H1 (cell line): ENCODE results near the gene GLI1.

Source experiments
- CEBPB ChIP-seq: IDR thresholded peaks from 2 replicates; pipeline ENCODE4 v1.6.1; 2012; ENCODE audit warnings: low read depth, low read length
- CTCF ChIP-seq, 3 experiments: IDR thresholded peaks; 1 replicate in 2 of 3; 2 replicates in 1 of 3; pipeline versions ENCODE4 v1.5.1 to v1.6.1; 2011; ENCODE audit warnings: low read length in 3 of 3, mild to moderate bottlenecking in 3 of 3, inconsistent platforms in 2 of 3, low read depth in 1 of 3, moderate library complexity in 1 of 3; ENCODE audit not compliant: insufficient read depth in 1 of 3; ENCODE audit errors: control extremely low read depth in 1 of 3
- TF ChIP-seq, protein P1 (sequence below): IDR thresholded peaks from 2 replicates; pipeline ENCODE4 v1.6.1; 2012; ENCODE audit warnings: inconsistent platforms

- TF ChIP-seq CTCF (IDR thresholded peaks at IDR 0.05; ENCODE audit: control extremely low read depth in 1 of 3, insufficient read depth in 1 of 3, low read depth in 1 of 3, low read length in 3 of 3) (no peak), CEBPB (no peak)
- TF ChIP-seq, protein P1, sequence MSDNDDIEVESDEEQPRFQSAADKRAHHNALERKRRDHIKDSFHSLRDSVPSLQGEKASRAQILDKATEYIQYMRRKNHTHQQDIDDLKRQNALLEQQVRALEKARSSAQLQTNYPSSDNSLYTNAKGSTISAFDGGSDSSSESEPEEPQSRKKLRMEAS, result no peak
Observed at GRCh38 chr12:57490126-57490525, 30.5 kb downstream of the GLI1 start.
